H9 (cell line): Measurements from ENCODE around the gene SERPINH1. TPM values are rescaled to one million over a fixed set of nuclear protein-coding genes. Genes with fewer than 3 reads are reported as not detected.

Experiments used
- DNase-seq: peaks from one replicate; pipeline ENCODE4 v3.0.0-alpha.2; 2017
- H2AFZ ChIP-seq: one replicate; pipeline ENCODE4 v1.6.1; 2013; ENCODE audit warnings: mild to moderate bottlenecking, low read length, control low read depth, moderate library complexity
- H2AK5ac ChIP-seq: 2 replicates; pipeline ENCODE4 v1.6.1; 2013; ENCODE audit warnings: low read length, control low read depth, mixed read lengths; ENCODE audit not compliant: insufficient read length
- H2BK120ac ChIP-seq: one replicate; pipeline ENCODE4 v1.6.1; 2013; ENCODE audit warnings: low read depth, mild to moderate bottlenecking, low read length, control low read depth, inconsistent platforms; ENCODE audit not compliant: poor library complexity, severe bottlenecking
- H2BK12ac ChIP-seq: 2 replicates; pipeline ENCODE4 v1.6.1; 2013; ENCODE audit warnings: low read length, control low read depth, mixed read lengths, low read depth; ENCODE audit not compliant: insufficient read length
- H2BK15ac ChIP-seq: 2 replicates; pipeline ENCODE4 v1.6.1; 2013; ENCODE audit warnings: low read depth, low read length, control low read depth
- H2BK20ac ChIP-seq: one replicate; pipeline ENCODE4 v1.6.1; 2013; ENCODE audit warnings: low read depth, mild to moderate bottlenecking, low read length, control low read depth, inconsistent platforms; ENCODE audit not compliant: poor library complexity, severe bottlenecking
- H2BK5ac ChIP-seq: 2 replicates; pipeline ENCODE4 v1.6.1; 2013; ENCODE audit warnings: low read length, control low read depth, mixed read lengths; ENCODE audit not compliant: insufficient read length
- H3K14ac ChIP-seq: 2 replicates; pipeline ENCODE4 v1.6.1; 2013; ENCODE audit warnings: low read length, control low read depth; ENCODE audit not compliant: insufficient read depth
- H3K18ac ChIP-seq: 2 replicates; pipeline ENCODE4 v1.6.1; 2013; ENCODE audit warnings: low read depth, mild to moderate bottlenecking, mixed read lengths, low read length, control low read depth; ENCODE audit not compliant: insufficient read length
- H3K23ac ChIP-seq: 2 replicates; pipeline ENCODE4 v1.6.1; 2013; ENCODE audit warnings: low read length, control low read depth, mixed read lengths, low read depth; ENCODE audit not compliant: insufficient read length
- H3K23me2 ChIP-seq: 2 replicates; pipeline ENCODE4 v1.6.1; 2013; ENCODE audit warnings: low read depth, mild to moderate bottlenecking, mixed read lengths, low read length, control low read depth; ENCODE audit not compliant: insufficient read length, poor library complexity, severe bottlenecking
- H3K27ac ChIP-seq: 2 replicates; pipeline ENCODE4 v1.5.1; 2013; ENCODE audit warnings: low read length, control low read depth, mixed read lengths, low read depth; ENCODE audit not compliant: insufficient read length
- H3K27me3 ChIP-seq: 2 replicates; pipeline ENCODE4 v1.6.1; 2013; ENCODE audit warnings: low read length, control low read depth, inconsistent platforms; ENCODE audit not compliant: insufficient read depth
- H3K4ac ChIP-seq: 2 replicates; pipeline ENCODE4 v1.6.1; 2013; ENCODE audit warnings: low read depth, mild to moderate bottlenecking, control low read depth, inconsistent platforms, low read length, moderate library complexity
- H3K4me1 ChIP-seq: 2 replicates; pipeline ENCODE4 v1.6.1; 2013; ENCODE audit warnings: low read length, control low read depth, inconsistent platforms; ENCODE audit not compliant: insufficient read depth
- H3K4me2 ChIP-seq: 2 replicates; pipeline ENCODE4 v1.6.1; 2013; ENCODE audit warnings: low read length, control low read depth, mixed read lengths; ENCODE audit not compliant: insufficient read length, insufficient read depth
- H3K56ac ChIP-seq: 2 replicates; pipeline ENCODE4 v1.6.1; 2013; ENCODE audit warnings: low read depth, mild to moderate bottlenecking, mixed read lengths, low read length, control low read depth; ENCODE audit not compliant: insufficient read length
- H3K79me1 ChIP-seq: 2 replicates; pipeline ENCODE4 v1.6.1; 2013; ENCODE audit warnings: low read depth, mild to moderate bottlenecking, moderate library complexity, low read length, control low read depth, inconsistent platforms; ENCODE audit not compliant: insufficient read depth, poor library complexity, severe bottlenecking
- H3K79me2 ChIP-seq: 2 replicates; pipeline ENCODE4 v1.6.1; 2013; ENCODE audit warnings: low read length, control low read depth, inconsistent platforms; ENCODE audit not compliant: insufficient read depth
- H3K9ac ChIP-seq: 2 replicates; pipeline ENCODE4 v1.6.1; 2013; ENCODE audit warnings: low read length, control low read depth, mixed read lengths; ENCODE audit not compliant: insufficient read length; ENCODE audit errors: extremely low read depth
- H3K9me3 ChIP-seq: one replicate; pipeline ENCODE4 v1.6.1; 2013; ENCODE audit warnings: low read depth, low read length, inconsistent platforms; ENCODE audit not compliant: control insufficient read depth
- H3T11ph ChIP-seq: one replicate; pipeline ENCODE4 v1.6.1; 2013; ENCODE audit warnings: mild to moderate bottlenecking, low read length, control low read depth, inconsistent platforms
- H4K20me1 ChIP-seq: one replicate; pipeline ENCODE4 v1.6.1; 2013; ENCODE audit not compliant: control insufficient read depth, insufficient read length, insufficient read depth
- H4K5ac ChIP-seq: 2 replicates; pipeline ENCODE4 v1.6.1; 2013; ENCODE audit warnings: low read depth, mild to moderate bottlenecking, mixed read lengths, low read length, control low read depth; ENCODE audit not compliant: insufficient read length
- H4K8ac ChIP-seq: replicated peaks from 2 replicates; pipeline ENCODE4 v1.6.1; 2013; ENCODE audit warnings: low read length, control low read depth, mixed read lengths, low read depth; ENCODE audit not compliant: insufficient read length
- H4K91ac ChIP-seq: 2 replicates; pipeline ENCODE4 v1.6.1; 2013; ENCODE audit warnings: low read depth, mild to moderate bottlenecking, moderate library complexity, mixed read lengths, low read length, control low read depth; ENCODE audit not compliant: insufficient read length
- H3K27ac Mint-ChIP-seq, 3 experiments: 2 replicates in 2 of 3; 3 replicates in 1 of 3; pipeline ENCODE4 v1.8.0; 2020 to 2021; ENCODE audit warnings: mixed read lengths in 3 of 3, mild to moderate bottlenecking in 1 of 3, moderate library complexity in 1 of 3
- H3K27me3 Mint-ChIP-seq: 2 replicates; pipeline ENCODE4 v1.8.0; 2021; ENCODE audit warnings: low read depth, mild to moderate bottlenecking, moderate library complexity, mixed read lengths
- H3K36me3 Mint-ChIP-seq, 3 experiments: 2 replicates in 2 of 3; 3 replicates in 1 of 3; pipeline ENCODE4 v1.8.0; 2020 to 2021; ENCODE audit warnings: low read depth in 3 of 3, mixed read lengths in 3 of 3; ENCODE audit not compliant: insufficient read depth in 1 of 3
- H3K4me1 Mint-ChIP-seq, 2 experiments: 2 replicates each; pipeline ENCODE4 v1.8.0; 2020; ENCODE audit warnings: mixed read lengths in 2 of 2
- H3K4me3 Mint-ChIP-seq, 2 experiments: 2 replicates in 1 of 2; 3 replicates in 1 of 2; pipeline ENCODE4 v1.8.0; 2020 to 2021; ENCODE audit warnings: mild to moderate bottlenecking in 2 of 2, mixed read lengths in 2 of 2, moderate library complexity in 1 of 2
- H3K9me3 Mint-ChIP-seq, 2 experiments: 2 replicates in 1 of 2; 3 replicates in 1 of 2; pipeline ENCODE4 v1.8.0; 2020; ENCODE audit warnings: mild to moderate bottlenecking in 2 of 2, mixed read lengths in 2 of 2, moderate library complexity in 1 of 2
- CTCF ChIP-seq: fragments of 200-600 bp; sonication (generic); conservative IDR thresholded peaks from 3 replicates; pipeline ENCODE4 v1.8.0; 2021; ENCODE audit warnings: antibody characterized with exemption, mild to moderate bottlenecking
- WGBS: extraction: QIAGEN DNeasy Blood & Tissue Kit; methylation state at CpG from one replicate; pipeline ENCODE4 v1.1.7; 2013; ENCODE audit warnings: missing lambda C conversion rate, low lambda C conversion rate, mixed read lengths; ENCODE audit not compliant: insufficient read length; ENCODE audit errors: extremely low coverage; 5-methylcytosine and 5-hydroxymethylcytosine counted together
- total RNA-seq: library from RNA; stranded (reverse); gene quantifications from 2 replicates; pipeline ENCODE4 v1.2.1, GENCODE V29; 2021

SERPINH1 gene
- total RNA-seq, 1 experiment from 2014 or later, result 253 TPM

GRCh38 chr11:75526192-75526541 is 35.9 kb upstream of the SERPINH1 start:
- peaks cover 14 to 22% of the 10 kb centered on the region in 2 experiments for H3K4me1 Mint-ChIP-seq
- no peaks in the 10 kb centered on the region for H3K4me1 ChIP-seq
- H4K8ac ChIP-seq, result no peak overlapping the region
- H4K91ac ChIP-seq, result no peak overlapping the region
- DNase-seq, result no peak
- no peak overlapping the region for H3K56ac ChIP-seq
- no peaks in the 10 kb centered on the region for H3K36me3 Mint-ChIP-seq
- H3K4me3 Mint-ChIP-seq, result peak overlapping the region; percentile 82 to 94
- H3K4me2 ChIP-seq, result peak overlapping the region; percentile 93
- peaks cover 17% of the 10 kb centered on the region; the same call in 1 of the 2 replicates for H3K27me3 ChIP-seq
- peak overlapping the region; percentile 34 for H3K9ac ChIP-seq
- H2BK15ac ChIP-seq, result no peak overlapping the region
- peaks cover 15% of the 10 kb centered on the region for H3K23me2 ChIP-seq
- H3K79me2 ChIP-seq, result no peaks in the 10 kb centered on the region
- H3K4ac ChIP-seq, result no peak overlapping the region
- H3K27ac Mint-ChIP-seq, result peak overlapping the region in 2 of 3 experiments; percentile 15 to 44; a peak in 2 of 7 replicates
- H2BK120ac ChIP-seq, result no peak overlapping the region
- H3K27me3 Mint-ChIP-seq, result peaks cover 44% of the 10 kb centered on the region
- no peak overlapping the region for H2BK20ac ChIP-seq
- peak overlapping the region; percentile 74 for H3K14ac ChIP-seq
- no peak overlapping the region for H2AFZ ChIP-seq
- H3K23ac ChIP-seq, result no peak overlapping the region
- WGBS, result no CpG with 5 or more reads among the region's 21 CpGs
- no peak overlapping the region for H3T11ph ChIP-seq
- H3K27ac ChIP-seq, result no peak overlapping the region
- H2BK5ac ChIP-seq, result no peak overlapping the region
- H3K9me3 Mint-ChIP-seq, result no peaks in the 10 kb centered on the region
- no peaks in the 10 kb centered on the region for H3K9me3 ChIP-seq
- no peak overlapping the region for H4K5ac ChIP-seq
- no peak overlapping the region for H2AK5ac ChIP-seq
- H3K79me1 ChIP-seq, result no peaks in the 10 kb centered on the region
- H2BK12ac ChIP-seq, result no peak overlapping the region
- TF ChIP-seq CTCF, result no peak
- H4K20me1 ChIP-seq, result no peaks in the 10 kb centered on the region
- peak overlapping the region; percentile 46 for H3K18ac ChIP-seq
